ENCODE measurements around the gene TUBA1C. TPM values are rescaled to one million over a fixed set of nuclear protein-coding genes. Genes with fewer than 3 reads are reported as not detected.

Gene TUBA1C
- total RNA-seq, 1 experiment from 2014 or later, result 660 TPM

DNA sequence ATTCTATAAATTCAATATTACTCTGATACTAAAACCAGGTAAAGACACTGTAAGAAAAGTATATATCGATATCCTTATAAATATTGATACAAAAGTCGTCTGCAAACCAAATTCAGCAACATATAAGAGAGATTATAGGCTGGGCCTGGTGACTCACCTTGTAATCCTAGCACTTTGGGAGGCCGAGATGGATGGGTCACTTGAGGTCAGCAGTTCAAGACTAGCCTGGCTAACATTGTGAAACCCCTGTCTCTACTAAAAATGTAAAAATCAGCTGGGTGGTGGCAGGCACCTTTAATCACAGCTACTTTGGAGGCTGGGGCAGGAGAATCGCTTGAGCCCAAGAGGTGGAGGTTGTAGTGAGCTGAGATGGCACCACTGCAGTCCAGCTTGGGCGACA is 13.5 kb upstream of the TUBA1C start:
- no peak overlapping the region for H2AK5ac ChIP-seq (ENCODE audit: insufficient read length, low read length)
- no peak overlapping the region for H3T11ph ChIP-seq (ENCODE audit: low read length)
- no peak overlapping the region for H2BK5ac ChIP-seq (ENCODE audit: insufficient read length, low read length)
- H3K4me2 ChIP-seq (ENCODE audit: insufficient read depth, insufficient read length, low read length), result no peak overlapping the region
- no peaks in the 10 kb centered on the region for H3K4me1 ChIP-seq (ENCODE audit: insufficient read depth, low read length)
- H2AFZ ChIP-seq (ENCODE audit: low read length), result no peak overlapping the region
- Mint-ChIP-seq H3K27me3 (ENCODE audit: low read depth) (no peaks in the 10 kb centered on the region), H3K4me1 (no peaks in the 10 kb centered on the region), H3K36me3 (ENCODE audit: insufficient read depth in 1 of 3, low read depth in 3 of 3) (no peaks in the 10 kb centered on the region), H3K9me3 (no peaks in the 10 kb centered on the region; a peak in 1 of 5 replicates), H3K4me3 (no peak overlapping the region), H3K27ac (no peak overlapping the region)
- H3K9ac ChIP-seq (ENCODE audit: extremely low read depth, insufficient read length, low read length), result no peak overlapping the region
- no peaks in the 10 kb centered on the region for H3K23me2 ChIP-seq (ENCODE audit: insufficient read length, low read depth, low read length, poor library complexity, severe bottlenecking)
- H3K14ac ChIP-seq (ENCODE audit: insufficient read depth, low read length), result no peak overlapping the region
- no peak overlapping the region for H3K56ac ChIP-seq (ENCODE audit: insufficient read length, low read depth, low read length)
- H3K79me2 ChIP-seq (ENCODE audit: insufficient read depth, low read length), result no peaks in the 10 kb centered on the region
- no peak overlapping the region for H3K18ac ChIP-seq (ENCODE audit: insufficient read length, low read depth, low read length)
- no peak overlapping the region for H2BK12ac ChIP-seq (ENCODE audit: insufficient read length, low read depth, low read length)
- no peak overlapping the region for H3K23ac ChIP-seq (ENCODE audit: insufficient read length, low read depth, low read length)
- no peak overlapping the region for H4K8ac ChIP-seq (replicated peaks; ENCODE audit: insufficient read length, low read depth, low read length)
- H3K27ac ChIP-seq (ENCODE audit: insufficient read length, low read depth, low read length), result no peak overlapping the region
- no peaks in the 10 kb centered on the region for H3K9me3 ChIP-seq (ENCODE audit: control insufficient read depth, low read depth, low read length)
- H4K20me1 ChIP-seq (ENCODE audit: control insufficient read depth, insufficient read depth, insufficient read length), result no peaks in the 10 kb centered on the region
- no peak overlapping the region for H2BK120ac ChIP-seq (ENCODE audit: low read depth, low read length, poor library complexity, severe bottlenecking)
- TF ChIP-seq, protein P1, sequence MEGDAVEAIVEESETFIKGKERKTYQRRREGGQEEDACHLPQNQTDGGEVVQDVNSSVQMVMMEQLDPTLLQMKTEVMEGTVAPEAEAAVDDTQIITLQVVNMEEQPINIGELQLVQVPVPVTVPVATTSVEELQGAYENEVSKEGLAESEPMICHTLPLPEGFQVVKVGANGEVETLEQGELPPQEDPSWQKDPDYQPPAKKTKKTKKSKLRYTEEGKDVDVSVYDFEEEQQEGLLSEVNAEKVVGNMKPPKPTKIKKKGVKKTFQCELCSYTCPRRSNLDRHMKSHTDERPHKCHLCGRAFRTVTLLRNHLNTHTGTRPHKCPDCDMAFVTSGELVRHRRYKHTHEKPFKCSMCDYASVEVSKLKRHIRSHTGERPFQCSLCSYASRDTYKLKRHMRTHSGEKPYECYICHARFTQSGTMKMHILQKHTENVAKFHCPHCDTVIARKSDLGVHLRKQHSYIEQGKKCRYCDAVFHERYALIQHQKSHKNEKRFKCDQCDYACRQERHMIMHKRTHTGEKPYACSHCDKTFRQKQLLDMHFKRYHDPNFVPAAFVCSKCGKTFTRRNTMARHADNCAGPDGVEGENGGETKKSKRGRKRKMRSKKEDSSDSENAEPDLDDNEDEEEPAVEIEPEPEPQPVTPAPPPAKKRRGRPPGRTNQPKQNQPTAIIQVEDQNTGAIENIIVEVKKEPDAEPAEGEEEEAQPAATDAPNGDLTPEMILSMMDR (conservative IDR thresholded peaks at IDR 0.05), result no peak
- no peak overlapping the region for H4K5ac ChIP-seq (ENCODE audit: insufficient read length, low read depth, low read length)
- no peak overlapping the region for H3K4ac ChIP-seq (ENCODE audit: low read depth, low read length)
- H4K91ac ChIP-seq (ENCODE audit: insufficient read length, low read depth, low read length), result no peak overlapping the region
- H2BK15ac ChIP-seq (ENCODE audit: low read depth, low read length), result no peak overlapping the region
- no CpG with 5 or more reads among the region's 5 CpGs for WGBS (ENCODE audit: extremely low coverage, insufficient read length, low lambda C conversion rate)
- DNase-seq, result no peak
- H3K79me1 ChIP-seq (ENCODE audit: insufficient read depth, low read depth, low read length, poor library complexity, severe bottlenecking), result no peaks in the 10 kb centered on the region
- no peak overlapping the region for H2BK20ac ChIP-seq (ENCODE audit: low read depth, low read length, poor library complexity, severe bottlenecking)
- no peaks in the 10 kb centered on the region for H3K27me3 ChIP-seq (ENCODE audit: insufficient read depth, low read length)

Data from H9 (cell line).